HG02884 (cell line): Measurements from ENCODE around the gene SLC4A11.
"Not testable (repeated sequence)": the region's sequence is repeated elsewhere in the genome, so short reads cannot be mapped to it uniquely, and the experiment has no call there.

ENCODE experiments used
- ATAC-seq: cut with Tn5 transposase; IDR thresholded peaks from one replicate; pipeline ENCODE4 v1.9.1; 2021; ENCODE audit warnings: mild to moderate bottlenecking, moderate library complexity; ENCODE audit not compliant: unreplicated experiment

SLC4A11 gene

DNA sequence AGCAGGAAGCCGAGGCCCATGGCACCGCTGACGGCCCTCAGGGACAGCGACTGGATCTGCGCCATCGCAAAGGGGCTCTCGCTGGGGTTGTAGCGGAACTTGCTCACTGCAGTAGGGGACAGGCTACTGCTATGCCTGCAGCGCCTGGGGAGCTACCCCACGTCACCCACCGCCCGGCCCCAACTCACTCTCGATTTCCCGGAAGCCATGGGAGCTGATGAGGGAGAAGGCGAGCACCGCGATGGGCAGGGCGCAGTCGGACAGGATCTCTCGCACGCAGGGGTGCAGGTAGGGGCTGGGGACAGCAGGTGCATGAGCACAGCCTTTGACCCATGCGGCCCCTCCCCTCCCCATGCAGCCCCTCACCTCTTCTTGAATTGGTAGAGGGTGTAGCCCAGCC is 9.8 kb downstream of the SLC4A11 start:
- no peak for ATAC-seq

DNA sequence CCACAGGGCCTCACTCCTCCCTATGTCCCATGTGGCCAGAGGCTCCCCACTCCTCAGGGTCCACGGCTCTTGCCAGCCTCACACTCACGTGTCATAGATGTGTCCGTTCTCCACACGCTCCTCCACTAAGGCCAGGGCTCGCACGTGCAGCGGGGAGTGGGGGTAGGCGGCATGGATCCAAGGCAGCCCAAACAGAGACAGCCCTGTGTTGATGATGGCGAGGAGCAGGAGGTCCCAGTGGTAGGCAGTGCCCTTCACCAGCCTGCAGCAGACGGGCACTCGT is 10.3 kb downstream of the SLC4A11 start:
- no peak for ATAC-seq

DNA sequence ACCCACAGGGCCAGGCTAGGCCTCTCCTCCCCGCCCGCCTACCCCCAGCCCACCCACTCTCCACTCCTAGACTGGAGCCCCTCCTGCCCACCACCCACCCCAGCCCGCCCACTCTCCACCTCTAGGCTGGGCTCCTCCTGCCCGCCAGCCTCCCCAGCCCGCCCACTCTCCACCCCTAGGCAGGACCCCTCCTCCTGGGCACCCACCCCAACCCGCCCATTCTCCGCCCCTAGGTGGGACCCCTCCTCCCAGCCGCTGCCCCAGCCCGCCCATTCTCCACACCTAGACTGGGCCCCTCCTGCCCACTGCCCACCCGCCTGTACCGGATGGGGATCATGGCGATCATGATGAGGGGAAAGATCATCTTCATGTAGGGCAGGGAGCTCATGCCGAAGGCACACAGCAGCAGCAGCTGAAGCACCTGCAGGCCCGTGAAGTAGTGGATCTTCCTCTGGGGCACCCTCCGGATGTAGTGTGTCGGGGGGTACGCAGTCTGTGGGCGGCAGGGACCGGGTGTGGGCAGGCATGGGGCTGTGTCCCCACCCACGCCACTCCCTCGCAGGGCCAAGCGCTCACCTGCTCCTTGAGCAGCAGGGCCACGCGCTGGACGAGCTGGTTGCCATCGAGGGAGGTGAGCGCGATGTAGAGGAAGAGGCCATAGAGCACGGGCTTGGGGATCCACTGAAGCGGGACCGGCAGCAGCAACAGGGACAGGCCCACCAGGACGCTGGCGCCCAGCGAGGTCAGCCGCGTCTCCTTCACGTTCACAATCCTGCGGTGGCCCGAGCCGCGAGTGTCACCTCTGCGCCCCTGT is 10.8 kb downstream of the SLC4A11 start:
- ATAC-seq, result no peak

DNA sequence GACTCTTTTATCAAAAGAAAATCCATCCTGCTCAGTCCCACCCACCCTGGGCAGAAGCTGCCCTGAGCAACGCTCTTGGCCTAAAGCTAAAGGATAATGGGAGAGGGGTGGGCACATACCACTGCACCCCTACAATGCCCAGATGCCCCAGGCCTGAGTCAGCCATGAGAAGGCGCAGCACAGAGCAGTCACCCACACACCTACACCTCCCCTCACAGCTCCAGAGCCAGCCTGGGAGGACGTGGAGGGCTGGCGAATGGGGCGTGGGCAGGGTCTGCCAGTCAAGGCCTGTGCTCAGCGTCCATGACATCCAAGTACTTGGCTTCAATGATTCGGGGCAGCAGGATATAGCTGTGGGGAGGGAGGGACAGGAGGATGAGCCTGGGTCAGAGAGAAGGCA is 11.5 kb downstream of the SLC4A11 start:
- no peak for ATAC-seq

DNA sequence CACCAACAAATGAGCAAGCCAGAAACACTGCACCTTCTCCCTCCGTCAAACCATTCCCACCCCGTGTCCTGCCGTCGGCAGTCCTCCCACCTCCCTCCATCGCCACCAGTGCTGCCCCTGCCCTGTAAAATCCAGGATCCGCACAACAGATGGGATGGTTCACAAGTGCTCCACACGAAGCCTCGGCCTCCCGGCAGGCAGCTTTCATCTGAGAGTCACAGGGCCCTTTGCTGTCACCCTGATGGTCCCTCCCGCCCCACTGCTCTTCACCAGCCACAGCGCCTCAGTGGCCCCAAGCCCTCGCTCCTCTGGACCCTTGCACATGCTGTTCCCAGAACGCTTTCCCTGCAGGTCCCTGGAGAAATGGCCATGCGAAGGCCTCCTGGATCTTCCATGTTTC is 12.1 kb downstream of the SLC4A11 start:
- no peak for ATAC-seq

DNA sequence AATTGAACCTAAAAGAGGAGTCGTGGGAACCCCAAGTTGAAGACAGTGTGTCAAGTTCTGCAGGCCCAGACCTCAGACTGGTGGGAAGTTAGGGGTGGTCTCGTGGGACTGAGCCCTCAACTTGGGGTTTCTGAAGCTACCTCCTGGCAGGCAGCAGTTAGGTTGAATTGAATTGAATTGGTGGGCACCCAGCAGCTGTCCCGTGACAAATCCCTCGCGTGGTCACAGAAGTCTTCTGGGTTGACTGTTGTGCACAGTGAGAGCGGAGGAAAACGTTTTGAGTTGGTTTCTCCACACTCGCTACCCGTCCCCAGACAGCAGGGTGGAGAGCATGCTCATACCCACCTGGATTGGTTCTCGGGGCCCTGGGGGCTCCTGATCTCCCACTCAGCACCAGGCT is 12.9 kb downstream of the SLC4A11 start:
- ATAC-seq, result no peak

DNA sequence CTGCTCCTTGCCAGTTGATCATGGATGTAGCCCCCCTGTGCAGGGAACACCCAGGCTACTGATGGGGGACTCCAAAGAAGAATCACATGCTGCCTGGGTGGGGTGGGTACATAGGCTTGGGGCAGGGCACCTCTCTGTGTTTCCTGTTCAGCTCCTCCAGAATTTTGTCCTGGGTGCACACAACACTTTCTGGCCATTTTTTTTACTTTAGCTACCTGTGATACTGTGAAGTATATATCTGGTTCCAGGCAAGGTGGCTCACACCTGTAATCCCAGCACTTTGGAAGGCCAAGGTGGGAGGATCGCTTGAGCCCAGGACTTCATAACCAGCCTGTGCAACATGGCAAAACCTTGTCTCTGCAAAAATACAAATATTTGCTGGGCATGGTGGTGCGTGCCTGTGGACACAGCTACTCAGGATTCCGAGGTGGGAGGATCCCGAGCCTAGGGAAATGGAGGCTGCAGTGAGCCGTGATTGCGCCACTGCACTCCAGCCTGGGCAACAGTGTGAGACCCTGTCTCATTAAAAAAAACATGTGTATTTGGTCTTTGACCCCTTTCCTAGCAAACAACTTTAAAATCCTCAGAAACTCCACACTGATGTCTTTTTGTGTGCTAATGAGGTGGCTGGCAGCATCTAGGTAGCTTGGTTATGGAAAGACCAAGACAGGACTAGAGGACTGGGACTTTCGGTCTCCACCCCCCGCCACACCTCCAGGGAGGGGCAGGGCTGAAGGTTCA is 14.1 kb downstream of the SLC4A11 start:
- no peak for ATAC-seq

DNA sequence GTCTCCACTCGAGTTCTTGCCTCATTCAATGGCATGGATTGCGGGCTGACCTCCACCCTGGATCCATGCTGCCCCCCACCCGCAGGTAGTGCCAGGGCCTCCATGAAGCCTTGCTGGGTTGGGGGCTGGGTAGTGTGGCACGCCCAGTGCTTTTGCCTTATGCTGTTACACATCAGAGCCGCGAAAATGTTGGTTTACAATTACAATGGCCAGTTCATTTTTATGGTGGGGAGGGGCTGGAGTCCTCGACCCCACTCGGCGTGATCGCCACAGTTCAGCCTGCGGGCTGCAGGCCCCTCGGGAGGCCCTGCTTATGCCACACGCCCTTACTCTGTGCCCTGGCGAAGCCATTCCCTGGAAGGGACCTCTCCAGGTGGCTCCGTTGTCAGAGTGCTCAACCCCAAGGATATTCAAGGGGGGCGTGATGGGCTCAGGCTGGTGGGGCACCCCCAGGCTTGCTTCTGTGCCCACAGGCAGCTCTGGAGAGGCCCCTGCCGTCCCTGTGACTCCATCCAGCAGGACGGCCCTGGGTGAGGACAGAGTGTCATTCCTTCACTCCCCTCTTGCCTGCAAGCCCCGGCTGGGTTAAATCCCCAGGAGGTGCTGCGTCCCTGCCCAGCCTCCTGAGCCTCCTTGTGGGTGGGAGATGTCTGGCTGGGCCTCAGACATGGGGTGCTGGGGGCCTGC is 14.9 kb downstream of the SLC4A11 start:
- ATAC-seq, result no peak

DNA sequence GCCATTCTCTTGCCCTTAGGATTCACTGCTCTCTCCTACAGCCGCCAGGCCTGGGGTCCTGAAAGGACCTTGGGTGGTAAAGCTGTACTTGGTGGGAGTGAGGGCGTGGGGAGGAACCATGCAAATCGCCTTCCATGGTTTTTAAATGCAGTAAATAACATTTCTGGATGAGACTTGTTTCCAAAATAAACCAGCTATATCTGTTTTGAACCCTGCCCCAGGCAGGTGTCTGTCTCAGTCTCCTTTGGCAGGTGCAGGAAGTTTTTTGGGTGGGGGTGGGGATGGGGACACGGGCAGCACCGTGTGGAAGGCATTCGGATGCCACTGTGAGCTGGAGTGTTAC is 15.4 kb downstream of the SLC4A11 start:
- no peak for ATAC-seq

DNA sequence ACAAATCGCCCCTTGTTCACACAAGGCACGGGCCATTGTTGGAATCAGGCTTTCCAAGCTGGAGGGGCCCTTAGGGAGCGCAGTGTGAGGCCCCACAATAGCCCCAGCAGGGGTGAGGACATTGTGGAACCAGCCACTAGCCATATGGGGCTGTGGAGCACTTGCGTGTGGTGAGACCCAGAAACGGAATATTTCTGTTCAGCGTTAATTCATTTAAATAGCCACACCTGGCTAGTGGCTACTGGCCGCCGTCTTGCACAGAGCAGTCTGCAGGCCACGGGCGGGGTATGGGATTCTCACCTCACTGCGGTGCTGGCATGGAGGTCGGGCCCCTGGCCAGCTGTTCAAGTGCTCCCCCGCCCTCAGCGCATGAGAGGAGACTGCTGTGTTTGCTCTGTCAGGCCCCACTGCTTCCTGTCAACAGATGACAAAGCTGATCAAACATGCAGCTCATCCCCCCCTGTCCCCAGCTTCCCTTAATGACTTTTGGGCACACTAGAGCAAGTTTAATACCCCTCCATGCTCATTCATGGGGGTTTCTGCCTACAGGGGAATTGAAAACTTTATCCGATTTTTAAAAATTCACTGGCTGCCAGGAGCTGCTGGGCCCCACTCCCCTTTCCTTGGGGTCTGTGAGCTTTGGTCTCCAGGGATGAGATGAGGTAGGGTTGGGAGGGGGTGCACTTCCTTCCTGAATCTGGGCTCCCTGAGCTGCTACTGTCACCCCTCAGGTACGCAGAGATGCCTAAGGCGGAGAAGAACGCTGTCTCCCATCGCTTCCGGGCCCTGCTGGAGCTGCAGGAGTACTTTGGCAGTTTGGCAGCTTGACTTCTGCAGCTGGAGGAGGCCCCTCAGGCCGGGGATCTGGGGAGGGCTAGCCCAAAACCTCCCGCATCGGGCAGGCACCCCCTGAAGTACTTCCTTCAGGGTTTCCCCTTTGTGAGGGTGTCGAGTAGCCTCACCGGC is 16.1 kb downstream of the SLC4A11 start:
- ATAC-seq, result no peak

DNA sequence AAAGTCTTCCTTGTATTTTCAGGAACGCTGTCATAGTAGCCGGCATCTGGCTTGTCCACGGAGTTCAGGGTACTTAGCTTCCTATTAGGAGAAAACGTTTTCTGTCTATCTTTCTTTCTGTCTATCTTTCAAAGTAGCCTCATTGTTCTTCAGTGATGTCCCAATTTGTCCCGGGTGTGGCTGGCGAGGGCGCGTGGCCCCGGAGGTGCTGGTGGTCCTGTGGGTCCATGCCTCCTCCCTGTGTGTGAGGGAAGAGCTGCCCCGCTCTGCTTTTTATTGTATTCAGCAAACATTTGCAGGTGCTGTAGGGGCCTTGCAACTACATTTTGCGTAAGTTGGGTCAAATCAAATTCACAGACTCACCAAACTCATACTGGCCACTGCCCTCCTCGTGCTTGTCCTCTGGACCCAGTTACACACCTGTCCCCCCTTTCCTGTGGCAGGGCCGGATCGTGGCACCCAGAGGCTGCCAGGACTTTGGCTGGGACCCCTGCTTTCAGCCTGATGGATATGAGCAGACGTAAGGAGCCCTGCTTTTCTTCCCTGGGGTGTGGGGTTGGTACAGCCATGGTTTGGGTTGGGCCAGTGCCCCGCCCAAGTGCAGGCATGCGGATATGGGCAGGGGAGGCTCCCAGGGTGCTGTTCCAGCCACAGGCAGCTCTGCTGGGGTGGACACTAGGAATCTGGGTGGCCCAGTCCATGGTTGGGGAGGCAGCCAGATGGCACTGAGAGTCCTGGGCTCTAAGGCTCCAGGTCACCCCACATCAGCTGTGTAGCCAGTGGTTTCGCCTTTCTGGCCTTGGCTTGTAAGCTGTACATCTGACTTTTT is 17.4 kb downstream of the SLC4A11 start:
- no peak for ATAC-seq

DNA sequence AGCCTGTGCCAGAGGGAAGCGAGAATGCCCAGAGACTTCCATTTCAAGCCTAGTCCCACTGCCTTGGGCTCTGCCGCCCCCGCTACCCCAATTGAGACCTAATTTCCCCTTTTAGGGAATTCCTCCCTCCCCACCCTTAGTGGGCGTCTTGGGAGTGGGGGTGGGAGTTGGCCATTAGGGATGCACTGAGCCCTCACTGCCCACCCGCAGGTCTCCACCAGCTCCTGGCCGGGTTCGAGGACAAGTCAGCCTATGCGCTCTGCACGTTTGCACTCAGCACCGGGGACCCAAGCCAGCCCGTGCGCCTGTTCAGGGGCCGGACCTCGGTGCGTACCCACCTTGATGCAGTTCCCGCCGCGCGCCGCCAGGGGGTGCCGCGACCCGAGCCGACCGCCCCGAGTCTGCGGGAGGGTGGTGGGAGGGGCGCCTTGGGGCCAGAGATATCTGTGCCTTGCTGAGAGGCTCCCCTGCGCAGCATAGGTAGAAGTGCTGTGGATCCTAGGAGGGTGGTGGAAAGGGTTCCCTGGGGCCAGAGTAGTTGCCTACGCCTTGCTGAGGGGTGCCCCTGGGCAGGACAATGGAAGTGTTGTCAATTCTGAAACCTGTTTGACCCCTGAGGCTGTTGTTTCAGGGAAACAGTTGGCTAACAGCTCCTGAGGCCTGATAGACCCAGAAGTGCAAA is 20.5 kb downstream of the SLC4A11 start:
- peak; percentile 57 for ATAC-seq

DNA sequence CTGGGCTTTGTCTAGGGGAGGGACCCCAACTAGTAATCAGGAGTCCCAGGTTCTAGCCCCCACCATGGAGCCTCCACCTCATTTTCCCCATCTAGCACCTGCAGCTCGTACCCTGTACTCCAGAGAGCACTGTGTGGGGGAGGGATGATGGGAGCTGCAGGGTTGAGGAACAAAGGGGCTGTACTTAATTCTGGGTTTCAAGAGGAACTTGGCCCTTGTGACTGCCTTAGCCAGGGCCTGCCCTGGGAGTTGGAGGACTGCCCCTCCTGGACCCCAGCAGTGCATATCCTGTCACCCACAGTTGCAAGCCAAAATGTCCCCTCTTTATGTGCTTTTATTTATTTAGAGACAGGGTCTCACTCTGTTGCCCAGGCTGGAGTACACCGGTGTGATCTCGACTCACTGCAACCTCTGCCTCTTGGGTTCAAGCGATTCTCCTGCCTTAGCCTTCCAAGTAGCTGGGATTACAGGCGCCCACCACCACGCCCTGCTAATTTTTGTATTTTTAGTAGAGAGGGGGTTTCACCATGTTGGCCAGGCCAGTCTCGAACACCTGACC is 23.6 kb downstream of the SLC4A11 start:
- not testable (repeated sequence) for ATAC-seq

DNA sequence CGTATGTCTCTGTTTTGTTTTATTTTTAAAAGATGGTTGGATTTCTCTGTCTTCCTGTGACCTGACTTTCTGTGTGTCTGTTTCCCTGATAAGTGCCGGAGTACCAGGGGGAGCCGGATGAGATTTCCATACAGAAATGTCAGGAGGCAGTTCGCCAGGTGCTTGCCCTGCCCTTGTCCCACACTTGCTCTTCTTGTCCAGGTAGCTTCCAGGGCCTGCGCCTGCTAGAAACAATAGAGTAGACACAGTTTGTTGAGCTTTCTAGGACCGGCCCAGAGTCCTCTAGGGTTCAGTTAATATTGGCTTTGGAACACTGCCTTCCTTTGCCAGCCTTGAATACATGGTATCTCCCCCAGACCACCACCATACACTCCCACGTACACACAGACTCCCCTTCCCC is 25.8 kb downstream of the SLC4A11 start:
- ATAC-seq, result no peak

DNA sequence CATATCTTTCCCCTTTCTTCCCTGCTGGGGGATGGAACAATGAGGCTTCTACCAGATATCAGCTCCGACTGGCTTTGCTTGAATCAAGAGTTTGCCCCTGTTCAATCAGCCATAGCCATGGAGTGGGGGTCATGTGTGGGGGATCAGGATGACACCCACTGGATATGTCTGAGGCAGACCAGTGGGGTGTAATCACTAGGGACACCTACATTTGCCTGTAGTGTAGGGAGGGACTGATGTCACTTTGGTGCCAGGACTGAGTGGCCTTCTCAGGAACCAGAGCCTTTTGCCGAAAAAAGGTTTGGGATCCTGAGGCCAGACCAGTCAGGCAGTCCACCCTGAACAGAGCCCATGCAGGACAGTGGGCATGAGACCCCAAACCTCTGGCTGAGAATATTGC is 28.6 kb downstream of the SLC4A11 start:
- ATAC-seq, result no peak

DNA sequence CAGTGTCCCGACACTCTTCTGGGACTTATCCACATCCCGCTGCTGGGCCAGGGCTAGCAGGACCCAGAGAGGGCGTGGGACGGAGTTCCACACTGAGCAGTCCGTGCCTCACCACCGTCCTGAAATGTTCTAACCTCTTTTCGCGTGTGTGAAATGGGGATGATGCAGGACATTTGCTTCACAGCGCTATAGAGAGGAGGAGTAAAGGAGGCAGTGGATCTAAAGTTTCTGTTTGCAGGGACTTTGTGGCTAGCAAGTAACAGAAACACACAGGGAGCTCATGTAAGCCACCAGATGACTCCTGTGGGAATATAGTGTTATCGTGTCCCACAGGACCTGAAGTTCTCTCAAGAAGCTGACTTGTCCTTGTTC is 29.1 kb downstream of the SLC4A11 start:
- ATAC-seq, result no peak

DNA sequence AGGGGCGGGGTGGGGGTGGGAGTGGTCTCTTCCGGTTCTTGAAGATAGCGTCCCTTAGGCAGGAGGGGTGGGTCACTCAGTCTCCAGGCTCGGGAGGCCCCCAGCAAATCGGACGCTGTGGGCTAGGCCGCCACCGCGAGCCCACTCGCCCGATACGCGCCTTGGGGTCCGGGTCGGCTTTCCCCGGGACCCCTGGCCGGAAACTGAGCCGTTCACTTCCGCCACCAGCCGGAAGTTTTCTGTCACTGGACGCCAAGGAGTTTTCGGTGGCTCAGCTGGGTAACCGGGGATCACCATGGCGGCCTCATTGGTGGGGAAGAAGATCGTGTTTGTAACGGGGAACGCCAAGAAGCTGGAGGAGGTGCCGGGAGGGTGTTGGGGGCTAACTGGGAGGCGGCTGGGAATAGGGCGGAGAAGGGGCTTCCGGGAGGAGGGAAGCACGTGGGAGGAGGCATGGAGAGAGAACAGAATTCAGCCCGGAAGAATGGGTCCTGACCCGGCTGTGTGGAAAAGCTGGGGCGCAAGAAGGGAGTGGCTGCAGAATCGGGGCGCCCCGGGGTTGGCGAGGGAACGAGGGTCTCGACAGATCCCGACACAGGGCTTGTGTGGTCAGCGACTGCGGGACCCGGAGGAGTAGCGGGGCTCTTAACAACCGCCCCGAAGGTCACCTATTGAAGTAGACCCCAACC is 29.6 kb downstream of the SLC4A11 start, which contains the start of gene ITPA:
Gene ITPA (plus strand): TSS at position 242 of the 689 bp plus-strand sequence. CDS start 54 bp downstream, at position 296.
- no peak for ATAC-seq

DNA sequence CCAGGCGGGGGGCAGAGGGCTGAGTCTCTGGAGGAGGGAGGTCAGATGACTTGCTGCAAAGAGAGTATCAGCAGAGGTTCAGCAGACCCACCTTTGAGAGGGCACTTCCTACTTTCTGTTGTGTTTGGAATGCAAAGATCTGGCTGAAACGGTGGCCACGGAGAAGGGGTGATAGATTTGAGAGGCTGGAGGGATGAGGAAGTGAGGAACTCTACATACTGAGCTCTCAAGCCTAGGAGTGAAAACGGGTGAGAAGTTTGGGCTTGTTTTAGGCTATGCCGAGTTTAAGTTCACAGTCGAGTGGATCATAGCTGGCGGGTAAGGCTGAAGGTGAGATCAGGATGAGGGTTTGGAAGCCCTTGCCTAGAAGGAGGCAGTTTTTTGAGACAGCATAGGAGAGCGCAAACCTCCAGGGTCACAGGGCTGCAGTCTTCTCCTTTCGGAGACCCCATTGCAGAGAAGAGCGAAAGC is 30.2 kb downstream of the SLC4A11 start:
- ATAC-seq, result no peak
